Muscle of leg (tissue), 11 donors: ENCODE measurements around the gene CDK13. TPM values are rescaled to one million over a fixed set of nuclear protein-coding genes. Genes with fewer than 3 reads are reported as not detected.

Experiments used
- DNase-seq: peaks from one replicate; pipeline ENCODE4 v3.0.0; 2013
- H3K27ac ChIP-seq: one replicate; pipeline ENCODE4 v1.5.1; 2013; ENCODE audit warnings: mild to moderate bottlenecking, low read length, control low read depth
- H3K27me3 ChIP-seq: one replicate; pipeline ENCODE4 v1.6.1; 2013; ENCODE audit warnings: low read length; ENCODE audit not compliant: control insufficient read depth, insufficient read depth
- H3K36me3 ChIP-seq: one replicate; pipeline ENCODE4 v1.6.1; 2013; ENCODE audit warnings: low read length; ENCODE audit not compliant: control insufficient read depth, insufficient read depth
- H3K4me1 ChIP-seq: one replicate; pipeline ENCODE4 v1.6.1; 2013; ENCODE audit warnings: low read length; ENCODE audit not compliant: control insufficient read depth, insufficient read depth
- H3K4me3 ChIP-seq: one replicate; pipeline ENCODE4 v1.5.1; 2013; ENCODE audit warnings: low read length, control low read depth
- H3K9me3 ChIP-seq: replicated peaks from 2 replicates; pipeline ENCODE4 v1.6.1; 2013; ENCODE audit warnings: low read depth, low read length; ENCODE audit not compliant: control insufficient read depth
- WGBS: methylation state at CpG from one replicate; pipeline ENCODE4 v1.1.5; 2013; ENCODE audit warnings: missing lambda C conversion rate; ENCODE audit not compliant: insufficient coverage; 5-methylcytosine and 5-hydroxymethylcytosine counted together
- polyA plus RNA-seq, 8 donors: library from polyadenylated mRNA; unstranded; fragments of 120-200 nt; gene quantifications; one replicate each; pipeline versions ENCODE4 v1.2.1 to v1.2.3, GENCODE V29; 2013; ENCODE audit warnings: inconsistent platforms in 1 of 8, low replicate concordance in 1 of 8; ENCODE audit not compliant: insufficient read length in 8 of 8, insufficient read depth in 1 of 8
- total RNA-seq: library from RNA; stranded (reverse); fragments of 120-200 nt; gene quantifications from one replicate; pipeline ENCODE4 v1.2.4, GENCODE V29; 2013

CDK13 gene
- total and polyA plus RNA-seq, 9 donors, result 32.3 to 52.8 (median 34.1) TPM

DNA sequence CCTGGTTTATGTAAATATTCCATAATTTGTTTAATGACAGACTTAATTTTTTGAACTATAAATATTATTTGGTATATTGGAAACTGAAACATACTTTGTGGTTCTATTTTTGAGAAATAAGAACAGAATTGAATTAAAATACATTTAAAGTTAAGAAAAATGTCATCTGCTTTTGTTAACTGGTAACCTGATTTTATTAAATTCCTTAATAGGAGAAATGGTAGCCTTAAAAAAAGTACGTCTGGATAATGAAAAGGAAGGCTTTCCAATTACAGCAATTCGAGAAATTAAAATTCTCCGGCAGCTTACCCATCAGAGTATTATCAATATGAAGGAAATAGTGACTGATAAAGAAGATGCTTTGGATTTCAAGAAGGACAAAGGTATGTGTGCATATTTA is 51.6 kb downstream of the CDK13 start:
- no CpG with 5 or more reads among the region's 3 CpGs for WGBS
- peaks cover 11% of the 10 kb centered on the region for H3K36me3 ChIP-seq

DNA sequence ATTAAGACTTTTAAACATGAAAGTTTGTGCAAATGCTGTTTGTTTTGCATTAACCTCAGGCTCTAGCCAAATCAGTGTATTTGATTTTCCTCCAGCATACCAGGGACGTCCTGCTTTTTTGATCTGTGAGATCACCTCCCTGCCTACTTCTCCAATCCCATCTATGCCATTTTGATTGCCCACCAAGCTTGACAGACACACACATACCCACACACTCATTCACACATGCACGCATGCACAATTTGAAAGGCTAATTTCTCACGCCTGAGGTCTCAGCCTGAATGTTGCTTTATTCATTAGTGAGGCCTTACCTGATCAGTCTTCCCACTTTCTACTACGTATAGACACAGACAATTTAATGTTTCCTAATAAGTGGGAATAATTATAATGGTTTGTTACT is 53.5 kb downstream of the CDK13 start:
- Histone ChIP-seq H3K27ac (no peak overlapping the region), H3K36me3 (peaks cover 11% of the 10 kb centered on the region)

More for the DNA sequence above, 51.6 kb downstream of the CDK13 start:
- no peak overlapping the region for H3K27ac ChIP-seq
- H3K9me3 ChIP-seq, result no peaks in the 10 kb centered on the region
- no peaks in the 10 kb centered on the region for H3K4me1 ChIP-seq
- DNase-seq, result no peak
- no peaks in the 10 kb centered on the region for H3K27me3 ChIP-seq
- no peak overlapping the region for H3K4me3 ChIP-seq

GRCh38 chr7:40008223-40008815 is 58.3 kb downstream of the CDK13 start:
- peaks cover 22% of the 10 kb centered on the region for H3K36me3 ChIP-seq
- H3K9me3 ChIP-seq, result no peaks in the 10 kb centered on the region
- WGBS, result no CpG with 5 or more reads among the region's 2 CpGs
- H3K4me1 ChIP-seq, result no peaks in the 10 kb centered on the region
- H3K4me3 ChIP-seq, result no peak overlapping the region
- DNase-seq, result peak; percentile 60
- no peaks in the 10 kb centered on the region for H3K27me3 ChIP-seq
- no peak overlapping the region for H3K27ac ChIP-seq

More for the DNA sequence above, 53.5 kb downstream of the CDK13 start:
- DNase-seq, result no peak
- H3K9me3 ChIP-seq, result no peaks in the 10 kb centered on the region
- WGBS, result 79% methylated on average over 2 of the region's 4 CpGs
- no peaks in the 10 kb centered on the region for H3K4me1 ChIP-seq
- H3K4me3 ChIP-seq, result no peak overlapping the region
- H3K27me3 ChIP-seq, result no peaks in the 10 kb centered on the region

GRCh38 chr7:40009301-40009700 is 59.2 kb downstream of the CDK13 start:
- peaks cover 19% of the 10 kb centered on the region for H3K36me3 ChIP-seq
- WGBS, result no CpG with 5 or more reads among the region's 1 CpG

GRCh38 chr7:40014376-40014775 is 64.3 kb downstream of the CDK13 start:
- Histone ChIP-seq H3K27me3 (no peaks in the 10 kb centered on the region), H3K9me3 (no peaks in the 10 kb centered on the region), H3K4me3 (no peak overlapping the region), H3K4me1 (no peaks in the 10 kb centered on the region), H3K27ac (no peak overlapping the region), H3K36me3 (peaks cover 19% of the 10 kb centered on the region)
- WGBS, result no CpG with 5 or more reads among the region's 4 CpGs
- no peak for DNase-seq

More at GRCh38 chr7:40009301-40009700, 59.2 kb downstream of the CDK13 start:
- Histone ChIP-seq H3K9me3 (no peaks in the 10 kb centered on the region), H3K4me1 (no peaks in the 10 kb centered on the region), H3K4me3 (no peak overlapping the region), H3K27ac (no peak overlapping the region), H3K27me3 (no peaks in the 10 kb centered on the region)
- DNase-seq, result no peak

GRCh38 chr7:40015790-40016296 is 65.8 kb downstream of the CDK13 start:
- Histone ChIP-seq H3K36me3 (peaks cover 11% of the 10 kb centered on the region), H3K9me3 (no peaks in the 10 kb centered on the region), H3K27me3 (no peaks in the 10 kb centered on the region), H3K4me1 (no peaks in the 10 kb centered on the region), H3K27ac (no peak overlapping the region), H3K4me3 (no peak overlapping the region)
- WGBS, result 37% methylated on average over 3 of the region's 4 CpGs
- peak; percentile 56 for DNase-seq

DNA sequence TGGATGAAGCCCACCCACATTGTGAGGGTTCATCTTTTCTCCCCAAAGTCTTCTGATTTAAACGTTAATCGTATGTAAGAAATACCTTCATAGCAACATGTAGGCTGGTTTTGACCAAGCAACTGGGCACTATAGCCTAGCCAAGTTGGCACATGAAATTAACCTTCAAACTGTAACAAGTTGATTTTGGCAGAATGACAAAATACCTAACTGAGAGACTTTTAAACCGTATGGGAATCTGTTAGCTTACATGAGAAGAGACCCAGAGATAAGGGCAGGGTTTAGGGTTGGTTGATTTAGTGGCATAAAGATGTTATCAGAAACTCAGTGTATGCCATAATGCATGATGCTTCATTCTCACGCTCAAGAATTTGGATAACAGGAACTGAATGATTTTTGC is 69.5 kb downstream of the CDK13 start:
- H3K27me3 ChIP-seq, result no peaks in the 10 kb centered on the region
- H3K4me3 ChIP-seq, result no peak overlapping the region
- H3K9me3 ChIP-seq, result no peaks in the 10 kb centered on the region
- H3K36me3 ChIP-seq, result peaks cover 17% of the 10 kb centered on the region
- no peaks in the 10 kb centered on the region for H3K4me1 ChIP-seq
- WGBS, result 73% methylated on average over 3 of the region's 4 CpGs
- DNase-seq, result no peak
- H3K27ac ChIP-seq, result no peak overlapping the region

DNA sequence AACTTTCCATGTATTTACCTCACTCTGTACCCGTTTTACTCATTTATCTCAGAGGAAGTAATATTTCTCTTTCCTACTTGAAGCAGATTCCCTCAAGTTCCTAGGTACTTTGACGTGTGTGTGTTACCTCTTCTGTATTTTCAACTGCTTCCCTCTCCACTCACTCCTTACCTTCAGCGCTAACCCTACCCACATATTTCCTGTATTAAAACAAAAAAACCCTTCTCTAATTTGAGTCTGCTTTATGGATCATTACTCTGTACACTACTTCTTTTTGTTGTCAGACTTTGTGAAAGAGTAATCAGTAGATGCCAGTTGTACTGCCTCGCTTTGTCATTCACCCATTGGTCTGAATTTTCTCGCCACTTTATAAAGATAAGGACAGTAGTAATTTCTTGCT is 74.0 kb downstream of the CDK13 start:
- WGBS, result 80% methylated on average over 2 of the region's 5 CpGs
- Histone ChIP-seq H3K36me3 (peaks cover 18% of the 10 kb centered on the region), H3K27me3 (no peaks in the 10 kb centered on the region), H3K4me1 (no peaks in the 10 kb centered on the region), H3K27ac (no peak overlapping the region), H3K9me3 (no peaks in the 10 kb centered on the region), H3K4me3 (no peak overlapping the region)
- DNase-seq, result no peak

DNA sequence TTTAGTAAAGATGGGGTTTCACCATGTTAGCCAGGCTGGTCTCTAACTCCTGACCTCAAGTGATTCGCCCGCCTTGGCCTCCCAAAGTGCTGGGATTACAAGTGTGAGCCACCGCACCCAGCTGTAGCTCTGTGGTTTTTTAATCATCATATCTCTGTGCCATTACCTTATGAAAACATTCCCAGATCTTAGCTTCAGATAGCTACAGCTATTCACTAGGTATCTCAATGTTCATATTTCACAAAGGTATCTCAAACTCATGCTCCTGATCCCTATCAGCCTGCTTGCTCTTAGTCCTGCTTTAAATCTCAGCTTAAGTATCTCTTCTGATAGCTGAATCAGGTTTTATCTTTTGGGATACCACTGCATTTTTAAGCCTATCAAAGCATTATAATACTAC is 74.8 kb downstream of the CDK13 start:
- H3K4me1 ChIP-seq, result no peaks in the 10 kb centered on the region
- H3K27me3 ChIP-seq, result no peaks in the 10 kb centered on the region
- peaks cover 14% of the 10 kb centered on the region for H3K36me3 ChIP-seq
- no peak overlapping the region for H3K4me3 ChIP-seq
- DNase-seq, result no peak
- 87% methylated on average over 3 of the region's 3 CpGs for WGBS
- H3K9me3 ChIP-seq, result no peaks in the 10 kb centered on the region
- H3K27ac ChIP-seq, result no peak overlapping the region

- H3K27me3 ChIP-seq, result no peaks in the 10 kb centered on the region
- H3K4me1 ChIP-seq, result no peaks in the 10 kb centered on the region
- no peak overlapping the region for H3K27ac ChIP-seq
- H3K9me3 ChIP-seq, result no peaks in the 10 kb centered on the region
- peaks cover 14% of the 10 kb centered on the region for H3K36me3 ChIP-seq
- no peak overlapping the region for H3K4me3 ChIP-seq
- 100% methylated on average over 1 of the region's 4 CpGs for WGBS
- no peak for DNase-seq
Measured at GRCh38 chr7:40027545-40027944, 77.5 kb downstream of the CDK13 start.

DNA sequence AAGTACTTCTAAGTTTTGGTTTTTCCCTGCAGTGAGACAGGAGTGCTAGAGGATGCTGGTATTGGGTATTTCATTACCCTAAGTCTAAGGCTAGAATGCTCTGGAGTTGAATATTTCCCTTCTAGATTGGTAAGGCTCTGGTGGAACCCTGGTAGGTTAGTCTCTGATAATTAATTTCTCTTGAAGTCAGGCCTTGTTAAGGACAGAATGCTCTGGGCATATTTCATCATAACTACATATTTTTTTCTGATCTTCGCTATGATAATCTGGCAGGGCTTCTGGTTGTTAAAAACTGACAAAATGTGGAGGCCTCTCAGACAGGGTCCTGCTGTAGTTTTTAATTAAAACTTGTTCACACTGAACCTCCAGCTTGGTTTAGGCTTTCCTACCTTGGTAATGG is 83.8 kb downstream of the CDK13 start:
- WGBS, result no CpG with 5 or more reads among the region's 1 CpG
- Histone ChIP-seq H3K27ac (no peak overlapping the region), H3K36me3 (no peaks in the 10 kb centered on the region)

More for the DNA sequence above, 83.8 kb downstream of the CDK13 start:
- peaks cover 2% of the 10 kb centered on the region for H3K9me3 ChIP-seq
- no peaks in the 10 kb centered on the region for H3K27me3 ChIP-seq
- no peak for DNase-seq
- H3K4me1 ChIP-seq, result no peaks in the 10 kb centered on the region
- H3K4me3 ChIP-seq, result no peak overlapping the region
